IMR-90 (cell line): ENCODE data around the gene LHFPL3. TPM values are rescaled to one million over a fixed set of nuclear protein-coding genes. Genes with fewer than 3 reads are reported as not detected.

Experiments
- ATAC-seq: fragments of 200-7000 bp; cut with Tn5 transposase; 2 replicates; pipeline ENCODE4 v1.9.1; 2020; ENCODE audit warnings: low read depth, mild to moderate bottlenecking, moderate library complexity
- BruUV-seq: library from RNA; stranded (reverse); fragments of 400-500 nt; replicated peaks from 2 replicates; lab custom pipeline; 2021; lab: Mats Ljungman, UMichigan
- CTCF ChIA-PET: fragments of 300-600 bp; formaldehyde crosslinking; extraction: SDS; loops from one replicate; lab custom pipeline; 2021; ENCODE audit warnings: antibody characterized with exemption; lab: Yijun Ruan, JAX
- POLR2A ChIA-PET: fragments of 300-600 bp; sonication (Branson Sonifier 250); formaldehyde crosslinking; loops from one replicate; lab custom pipeline; 2022; ENCODE audit warnings: antibody characterized with exemption; ENCODE audit not compliant: unreplicated experiment; lab: Charles Lee
- DNase-seq: peaks from one replicate; pipeline ENCODE4 v3.0.0; 2013
- H2AFZ ChIP-seq: replicated peaks from 2 replicates; pipeline ENCODE3; 2013; ENCODE audit warnings: low read length, mild to moderate bottlenecking; ENCODE audit not compliant: poor library complexity
- H2AK5ac ChIP-seq: 2 replicates; pipeline ENCODE4 v1.6.1; 2013; ENCODE audit warnings: low read depth, low read length, inconsistent platforms
- H2AK9ac ChIP-seq: replicated peaks from 2 replicates; pipeline ENCODE3; 2013; ENCODE audit warnings: mild to moderate bottlenecking, low read depth, low read length, moderate library complexity; ENCODE audit not compliant: poor library complexity
- H2BK120ac ChIP-seq: 2 replicates; pipeline ENCODE4 v1.6.1; 2013; ENCODE audit warnings: low read depth, low read length, inconsistent platforms
- H2BK15ac ChIP-seq: 3 replicates; pipeline ENCODE4 v1.6.1; 2013; ENCODE audit warnings: low read depth, low read length, inconsistent platforms
- H2BK20ac ChIP-seq: 2 replicates; pipeline ENCODE4 v1.6.1; 2013; ENCODE audit warnings: low read depth, mild to moderate bottlenecking, inconsistent platforms, low read length, moderate library complexity
- H2BK5ac ChIP-seq: 2 replicates; pipeline ENCODE4 v1.6.1; 2013; ENCODE audit warnings: mild to moderate bottlenecking, low read depth, low read length, inconsistent platforms; ENCODE audit not compliant: poor library complexity, severe bottlenecking
- H3K14ac ChIP-seq: replicated peaks from 2 replicates; pipeline ENCODE4 v1.6.1; 2013; ENCODE audit warnings: low read depth, low read length, inconsistent platforms
- H3K18ac ChIP-seq: 2 replicates; pipeline ENCODE4 v1.6.1; 2013; ENCODE audit warnings: low read depth, low read length, control low read depth
- H3K23ac ChIP-seq: 2 replicates; pipeline ENCODE4 v1.6.1; 2013; ENCODE audit warnings: low read depth, low read length, inconsistent platforms
- H3K27ac ChIP-seq: 2 replicates; pipeline ENCODE4 v1.5.1; 2013; ENCODE audit warnings: mild to moderate bottlenecking, control low read depth, low read length; ENCODE audit not compliant: insufficient read depth
- H3K27me3 ChIP-seq: 2 replicates; pipeline ENCODE4 v1.6.1; 2013; ENCODE audit warnings: low read length; ENCODE audit not compliant: control insufficient read depth, insufficient read depth
- H3K36me3 ChIP-seq: 2 replicates; pipeline ENCODE4 v1.6.1; 2013; ENCODE audit warnings: low read length, mixed read lengths; ENCODE audit not compliant: control insufficient read depth, insufficient read depth
- H3K4ac ChIP-seq: 2 replicates; pipeline ENCODE4 v1.6.1; 2013; ENCODE audit warnings: low read depth, low read length, inconsistent platforms
- H3K4me1 ChIP-seq: 2 replicates; pipeline ENCODE4 v1.6.1; 2013; ENCODE audit warnings: low read length, mixed read lengths; ENCODE audit not compliant: control insufficient read depth, insufficient read depth
- H3K4me2 ChIP-seq: 2 replicates; pipeline ENCODE4 v1.6.1; 2013; ENCODE audit warnings: low read depth, mild to moderate bottlenecking, control low read depth, low read length, moderate library complexity
- H3K4me3 ChIP-seq: 2 replicates; pipeline ENCODE4 v1.5.1; 2013; ENCODE audit warnings: low read depth, mild to moderate bottlenecking, control low read depth, low read length, moderate library complexity; ENCODE audit not compliant: insufficient read depth
- H3K56ac ChIP-seq: 2 replicates; pipeline ENCODE4 v1.6.1; 2013; ENCODE audit warnings: low read length, inconsistent platforms; ENCODE audit not compliant: insufficient read depth; ENCODE audit errors: extremely low read depth
- H3K79me1 ChIP-seq, 2 experiments: 2 replicates each; pipeline ENCODE4 v1.6.1; 2013; ENCODE audit warnings: low read length in 2 of 2, inconsistent platforms in 1 of 2, low read depth in 1 of 2
- H3K9ac ChIP-seq: 2 replicates; pipeline ENCODE4 v1.6.1; 2013; ENCODE audit warnings: low read depth, low read length, control low read depth
- H3K9me1 ChIP-seq: 2 replicates; pipeline ENCODE4 v1.6.1; 2013; ENCODE audit warnings: low read length, inconsistent platforms; ENCODE audit not compliant: insufficient read depth
- H3K9me3 ChIP-seq: 2 replicates; pipeline ENCODE4 v1.6.1; 2013; ENCODE audit warnings: low read length; ENCODE audit not compliant: control insufficient read depth, insufficient read depth
- H4K20me1 ChIP-seq: 2 replicates; pipeline ENCODE4 v1.6.1; 2013; ENCODE audit warnings: low read length, inconsistent platforms; ENCODE audit not compliant: insufficient read depth
- H4K5ac ChIP-seq: 2 replicates; pipeline ENCODE4 v1.6.1; 2013; ENCODE audit warnings: mild to moderate bottlenecking, low read depth, low read length, control low read depth
- H4K8ac ChIP-seq, 2 experiments: 2 replicates each; pipeline ENCODE4 v1.6.1; 2013; ENCODE audit warnings: low read depth in 2 of 2, low read length in 2 of 2, control low read depth in 1 of 2, inconsistent platforms in 1 of 2
- H4K91ac ChIP-seq: 2 replicates; pipeline ENCODE4 v1.6.1; 2013; ENCODE audit warnings: low read depth, low read length, inconsistent platforms; ENCODE audit not compliant: insufficient read depth
- BHLHE40 ChIP-seq: fragments of 150-350 bp; IDR thresholded peaks from 2 replicates; pipeline ENCODE4 v1.6.1; 2016; ENCODE audit warnings: mild to moderate bottlenecking, low read depth, low read length
- CEBPB ChIP-seq: IDR thresholded peaks from 2 replicates; pipeline ENCODE4 v1.6.1; 2012; ENCODE audit warnings: low read depth, low read length, improper control_type of control experiment
- FOS ChIP-seq: fragments of 150-350 bp; IDR thresholded peaks from 2 replicates; pipeline ENCODE4 v1.6.1; 2016; ENCODE audit warnings: low read depth, low read length
- MAFK ChIP-seq: IDR thresholded peaks from 2 replicates; pipeline ENCODE4 v1.6.1; 2012; ENCODE audit warnings: low read depth, low read length, improper control_type of control experiment
- MAZ ChIP-seq: IDR thresholded peaks from 2 replicates; pipeline ENCODE4 v1.6.1; 2012; ENCODE audit warnings: low read depth, mild to moderate bottlenecking, low read length, improper control_type of control experiment, moderate library complexity, borderline replicate concordance
- MXI1 ChIP-seq: IDR thresholded peaks from 2 replicates; pipeline ENCODE4 v1.6.1; 2012; ENCODE audit warnings: low read depth, mild to moderate bottlenecking, low read length, moderate library complexity, borderline replicate concordance
- NFE2L2 ChIP-seq: fragments of 150-350 bp; IDR thresholded peaks from 2 replicates; pipeline ENCODE4 v1.6.1; 2016; ENCODE audit warnings: low read depth, mild to moderate bottlenecking, low read length
- POLR2A ChIP-seq: IDR thresholded peaks from 2 replicates; pipeline ENCODE4 v1.6.1; 2012; ENCODE audit warnings: mild to moderate bottlenecking, low read depth, low read length
- RAD21 ChIP-seq: IDR thresholded peaks from 2 replicates; pipeline ENCODE4 v1.6.1; 2012; ENCODE audit warnings: low read length, improper control_type of control experiment
- RCOR1 ChIP-seq: IDR thresholded peaks from 2 replicates; pipeline ENCODE4 v1.6.1; 2012; ENCODE audit warnings: mild to moderate bottlenecking, low read length, improper control_type of control experiment; ENCODE audit not compliant: insufficient replicate concordance
- RFX5 ChIP-seq: IDR thresholded peaks from 2 replicates; pipeline ENCODE4 v1.8.0; 2012; ENCODE audit warnings: low read depth, mild to moderate bottlenecking, low read length, moderate library complexity
- SMC3 ChIP-seq: fragments of 150-350 bp; IDR thresholded peaks from 2 replicates; pipeline ENCODE4 v1.6.1; 2016; ENCODE audit warnings: low read depth, mild to moderate bottlenecking, antibody characterized with exemption, low read length, moderate library complexity
- dilution Hi-C: fragments of 300-500 bp; cut with HindIII; formaldehyde crosslinking; loops from one replicate; pipeline ENCODE4 v1.14.3; 2018; ENCODE audit warnings: low sequenced_read_pairs; ENCODE audit not compliant: unreplicated experiment
- in situ Hi-C: fragments of 300-500 bp; cut with MboI; formaldehyde crosslinking; loops from 3 replicates; pipeline ENCODE4 v1.14.3; 2019; ENCODE audit warnings: low sequenced_read_pairs, inconsistent platforms, mixed read lengths
- intact Hi-C: fragments of 100-400 bp; cut with micrococcal nuclease; formaldehyde crosslinking; loops from 2 replicates; pipeline ENCODE4 v1.10.0; 2022
- polyA plus RNA-seq, 3 experiments: library from polyadenylated mRNA; depleted of rRNA; stranded (reverse); fragments of >200 nt; gene quantifications; 2 replicates each; pipeline ENCODE4 v1.2.3, GENCODE V29; 2012; ENCODE audit warnings: low replicate concordance in 1 of 3
- total RNA-seq: library from RNA; depleted of rRNA; stranded (reverse); fragments of >200 nt; gene quantifications from 2 replicates; pipeline ENCODE4 v1.2.3, GENCODE V29; 2012
- TF ChIP-seq, protein P1 (sequence below): fragments of 150-350 bp; IDR thresholded peaks from 2 replicates; pipeline ENCODE4 v1.6.1; 2017; ENCODE audit warnings: mild to moderate bottlenecking, antibody characterized with exemption, low read length, low read depth
- TF ChIP-seq, protein P2 (sequence below): fragments of 150-350 bp; IDR thresholded peaks from 2 replicates; pipeline ENCODE4 v1.6.1; 2016; ENCODE audit warnings: low read depth, mild to moderate bottlenecking, low read length, moderate library complexity, borderline replicate concordance
- TF ChIP-seq, protein P3 (sequence below): conservative IDR thresholded peaks from 2 replicates; pipeline ENCODE4 v1.5.1; 2012; ENCODE audit warnings: mild to moderate bottlenecking, low read depth, low read length, improper control_type of control experiment

Gene LHFPL3
- total and polyA plus RNA-seq, 2 of the 4 experiments (the other 2 are of a cell fraction) = not detected

DNA sequence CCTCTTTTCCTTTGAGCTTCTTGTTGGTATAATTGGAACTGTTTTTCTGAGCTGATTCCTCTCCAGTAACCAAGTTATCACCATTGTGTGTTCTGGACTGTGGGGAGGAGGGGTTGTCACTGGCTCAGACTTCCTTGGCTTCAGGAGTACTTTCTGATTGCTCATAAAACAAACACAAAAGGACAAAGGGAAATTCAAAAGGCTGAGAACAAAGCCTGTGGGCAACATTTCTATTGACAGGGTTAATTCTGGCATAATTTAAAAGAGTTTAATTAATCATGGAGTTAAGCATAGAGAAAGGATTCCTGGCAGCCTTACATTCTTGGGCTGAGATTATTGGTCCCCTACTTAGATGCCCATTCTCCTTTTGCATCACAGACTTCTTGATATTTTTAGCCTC lies 462.7 kb downstream of the LHFPL3 start:
- Histone ChIP-seq H3K27ac (no peak overlapping the region), H3K4ac (no peak overlapping the region), H4K5ac (no peak overlapping the region), H3K79me1 (no peaks in the 10 kb centered on the region), H3K4me2 (no peak overlapping the region), H3K27me3 (peaks cover 2% of the 10 kb centered on the region; the same call in 1 of the 2 replicates), H3K18ac (no peak overlapping the region), H4K91ac (no peak overlapping the region), H2AK9ac (no peak overlapping the region), H2BK15ac (no peak overlapping the region), H3K36me3 (no peaks in the 10 kb centered on the region), H2AK5ac (no peak overlapping the region), H3K14ac (no peak overlapping the region), H3K4me3 (no peak overlapping the region), H3K56ac (no peak overlapping the region), H3K4me1 (no peaks in the 10 kb centered on the region), H2AFZ (no peak overlapping the region), H4K20me1 (no peaks in the 10 kb centered on the region), H4K8ac (no peak overlapping the region), H3K9ac (no peak overlapping the region), H3K23ac (no peak overlapping the region), H2BK120ac (no peak overlapping the region), H3K9me3 (no peaks in the 10 kb centered on the region), H3K9me1 (no peaks in the 10 kb centered on the region), H2BK5ac (no peak overlapping the region), H2BK20ac (no peak overlapping the region)
- POLR2A ChIA-PET = no interaction called here
- in situ Hi-C loops = no loop called here
- no peak for DNase-seq
- intact Hi-C loops = no loop called here
- dilution Hi-C loops = no loop called here
- CTCF ChIA-PET = interaction anchor here (0.7 kb wide), 1 partner anchor 12 kb away, joined by 3 read pairs; no protein-coding TSS in a partner anchor
- BruUV-seq = no TSS peak
- ATAC-seq = no peak
- no peak for TF ChIP-seq BHLHE40
- TF ChIP-seq, protein P1, sequence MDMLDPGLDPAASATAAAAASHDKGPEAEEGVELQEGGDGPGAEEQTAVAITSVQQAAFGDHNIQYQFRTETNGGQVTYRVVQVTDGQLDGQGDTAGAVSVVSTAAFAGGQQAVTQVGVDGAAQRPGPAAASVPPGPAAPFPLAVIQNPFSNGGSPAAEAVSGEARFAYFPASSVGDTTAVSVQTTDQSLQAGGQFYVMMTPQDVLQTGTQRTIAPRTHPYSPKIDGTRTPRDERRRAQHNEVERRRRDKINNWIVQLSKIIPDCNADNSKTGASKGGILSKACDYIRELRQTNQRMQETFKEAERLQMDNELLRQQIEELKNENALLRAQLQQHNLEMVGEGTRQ = no peak
- TF ChIP-seq MXI1 = no peak
- no peak for TF ChIP-seq NFE2L2
- no peak for TF ChIP-seq RFX5
- TF ChIP-seq RAD21 = no peak
- TF ChIP-seq, protein P2, sequence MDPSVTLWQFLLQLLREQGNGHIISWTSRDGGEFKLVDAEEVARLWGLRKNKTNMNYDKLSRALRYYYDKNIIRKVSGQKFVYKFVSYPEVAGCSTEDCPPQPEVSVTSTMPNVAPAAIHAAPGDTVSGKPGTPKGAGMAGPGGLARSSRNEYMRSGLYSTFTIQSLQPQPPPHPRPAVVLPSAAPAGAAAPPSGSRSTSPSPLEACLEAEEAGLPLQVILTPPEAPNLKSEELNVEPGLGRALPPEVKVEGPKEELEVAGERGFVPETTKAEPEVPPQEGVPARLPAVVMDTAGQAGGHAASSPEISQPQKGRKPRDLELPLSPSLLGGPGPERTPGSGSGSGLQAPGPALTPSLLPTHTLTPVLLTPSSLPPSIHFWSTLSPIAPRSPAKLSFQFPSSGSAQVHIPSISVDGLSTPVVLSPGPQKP = no peak
- TF ChIP-seq MAFK = no peak
- TF ChIP-seq RCOR1 = no peak
- no peak for TF ChIP-seq CEBPB
- no peak for TF ChIP-seq SMC3
- no peak for TF ChIP-seq MAZ
- TF ChIP-seq, protein P3, sequence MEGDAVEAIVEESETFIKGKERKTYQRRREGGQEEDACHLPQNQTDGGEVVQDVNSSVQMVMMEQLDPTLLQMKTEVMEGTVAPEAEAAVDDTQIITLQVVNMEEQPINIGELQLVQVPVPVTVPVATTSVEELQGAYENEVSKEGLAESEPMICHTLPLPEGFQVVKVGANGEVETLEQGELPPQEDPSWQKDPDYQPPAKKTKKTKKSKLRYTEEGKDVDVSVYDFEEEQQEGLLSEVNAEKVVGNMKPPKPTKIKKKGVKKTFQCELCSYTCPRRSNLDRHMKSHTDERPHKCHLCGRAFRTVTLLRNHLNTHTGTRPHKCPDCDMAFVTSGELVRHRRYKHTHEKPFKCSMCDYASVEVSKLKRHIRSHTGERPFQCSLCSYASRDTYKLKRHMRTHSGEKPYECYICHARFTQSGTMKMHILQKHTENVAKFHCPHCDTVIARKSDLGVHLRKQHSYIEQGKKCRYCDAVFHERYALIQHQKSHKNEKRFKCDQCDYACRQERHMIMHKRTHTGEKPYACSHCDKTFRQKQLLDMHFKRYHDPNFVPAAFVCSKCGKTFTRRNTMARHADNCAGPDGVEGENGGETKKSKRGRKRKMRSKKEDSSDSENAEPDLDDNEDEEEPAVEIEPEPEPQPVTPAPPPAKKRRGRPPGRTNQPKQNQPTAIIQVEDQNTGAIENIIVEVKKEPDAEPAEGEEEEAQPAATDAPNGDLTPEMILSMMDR = no peak
- no peak for TF ChIP-seq POLR2A
- TF ChIP-seq FOS = no peak
